GM19099 (cell line): ENCODE data around the gene YBX1.

ENCODE experiments used
- POLR2A ChIP-seq: IDR thresholded peaks from 3 replicates; pipeline ENCODE4 v1.6.1; 2011; ENCODE audit warnings: low read depth; ENCODE audit not compliant: insufficient read length; ENCODE audit errors: extremely low read depth

Gene YBX1

GRCh38 chr1:42680055-42680454, 2.2 kb upstream of the YBX1 start:
- TF ChIP-seq POLR2A: no peak

DNA sequence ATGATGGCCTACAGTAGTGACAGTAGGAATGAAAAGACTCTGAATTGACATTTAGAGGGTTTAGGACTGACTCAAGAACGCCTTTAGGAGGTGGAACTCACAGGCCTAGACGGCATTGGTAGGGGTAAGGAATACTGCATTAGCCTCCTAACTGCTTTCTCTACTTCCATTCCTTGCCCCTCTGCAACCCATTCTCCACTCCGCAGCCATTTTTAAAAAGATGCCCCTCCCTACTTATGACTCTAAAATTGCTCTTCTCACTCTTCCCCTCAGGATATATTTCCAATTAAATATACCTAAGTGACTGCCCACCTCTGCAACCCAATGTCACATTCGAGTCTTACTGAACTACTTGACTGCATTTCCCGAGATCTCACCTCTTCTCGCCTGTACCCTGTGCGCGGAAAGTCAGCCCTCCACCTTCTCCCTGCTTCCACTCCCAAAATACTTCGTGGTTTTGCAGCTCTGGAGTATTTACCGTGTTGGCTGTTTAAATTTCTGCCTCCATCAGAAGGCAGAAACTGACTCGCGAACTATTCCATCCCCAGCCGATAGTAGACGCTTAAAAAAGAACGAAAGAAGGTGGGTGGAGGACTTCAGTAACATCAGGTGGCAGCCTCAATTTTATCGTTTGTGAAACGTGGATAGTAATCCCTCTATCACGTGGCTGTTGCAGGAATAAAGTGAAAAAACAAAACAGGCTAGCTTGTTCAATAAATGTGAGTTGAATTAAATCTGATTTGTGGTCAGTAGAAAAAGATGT, 1.1 kb upstream of the YBX1 start:
- no peak for TF ChIP-seq POLR2A

DNA sequence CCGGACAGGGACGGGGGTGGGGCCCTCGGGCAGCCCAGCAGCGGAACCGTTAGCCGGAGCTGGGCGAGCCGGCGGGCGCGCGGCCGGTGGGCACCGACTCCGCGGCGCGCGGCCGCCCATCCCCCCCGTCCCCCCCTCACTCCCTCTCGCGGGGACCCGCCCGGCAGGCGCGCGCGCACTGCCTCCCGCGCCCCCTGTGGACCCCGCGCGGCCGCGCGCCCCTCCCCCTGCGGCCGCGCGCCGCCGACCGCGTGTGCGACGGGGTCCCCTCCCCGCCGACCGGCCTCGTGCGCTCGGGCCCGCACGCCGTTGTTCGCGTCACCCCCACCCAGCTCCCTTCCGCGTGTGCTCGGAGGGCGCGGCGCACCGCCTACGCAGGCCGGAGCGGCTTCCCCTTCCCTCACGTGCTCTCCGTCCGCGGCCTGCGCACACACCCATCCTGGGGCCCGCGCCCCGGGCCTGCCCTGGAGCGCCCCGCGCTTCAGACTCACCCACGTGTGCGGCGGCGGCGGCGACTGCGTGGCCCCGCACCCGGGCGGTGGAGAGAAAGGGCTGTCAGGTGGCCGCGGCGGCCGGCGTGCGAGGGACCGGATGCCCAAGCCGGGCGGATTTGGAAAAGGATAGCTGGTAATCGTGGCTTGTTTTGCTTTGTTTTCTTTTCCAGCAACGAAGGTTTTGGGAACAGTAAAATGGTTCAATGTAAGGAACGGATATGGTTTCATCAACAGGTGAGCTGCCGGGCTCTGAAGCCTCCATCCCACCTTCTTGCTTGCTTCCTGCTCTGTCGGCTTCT, 717 bp downstream of the YBX1 start:
- TF ChIP-seq POLR2A: peak; percentile 72

DNA sequence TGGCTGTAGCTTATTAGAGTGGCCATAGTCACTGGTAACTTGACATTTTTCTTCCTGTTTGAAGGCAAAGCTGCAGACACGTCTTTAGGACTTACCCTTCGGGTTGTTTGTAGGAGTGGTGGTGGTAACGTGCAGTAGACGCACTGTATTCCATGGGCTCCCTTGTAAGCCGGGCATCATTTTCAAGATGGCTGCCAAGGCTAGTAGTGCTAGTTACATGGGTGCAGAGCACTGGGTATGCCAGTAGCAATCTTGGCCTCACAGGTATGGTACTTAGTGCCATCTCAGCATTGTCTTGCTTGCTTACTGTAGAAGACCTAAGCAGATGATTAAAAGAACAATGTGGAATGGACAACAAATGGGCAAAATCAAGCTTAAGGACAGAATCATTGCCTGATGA, 1.9 kb downstream of the YBX1 start:
- TF ChIP-seq POLR2A: no peak

- TF ChIP-seq POLR2A: no peak
Measured at GRCh38 chr1:42686418-42686817, 4.2 kb downstream of the YBX1 start.

GRCh38 chr1:42689912-42690311, 7.7 kb downstream of the YBX1 start:
- TF ChIP-seq POLR2A: no peak

DNA sequence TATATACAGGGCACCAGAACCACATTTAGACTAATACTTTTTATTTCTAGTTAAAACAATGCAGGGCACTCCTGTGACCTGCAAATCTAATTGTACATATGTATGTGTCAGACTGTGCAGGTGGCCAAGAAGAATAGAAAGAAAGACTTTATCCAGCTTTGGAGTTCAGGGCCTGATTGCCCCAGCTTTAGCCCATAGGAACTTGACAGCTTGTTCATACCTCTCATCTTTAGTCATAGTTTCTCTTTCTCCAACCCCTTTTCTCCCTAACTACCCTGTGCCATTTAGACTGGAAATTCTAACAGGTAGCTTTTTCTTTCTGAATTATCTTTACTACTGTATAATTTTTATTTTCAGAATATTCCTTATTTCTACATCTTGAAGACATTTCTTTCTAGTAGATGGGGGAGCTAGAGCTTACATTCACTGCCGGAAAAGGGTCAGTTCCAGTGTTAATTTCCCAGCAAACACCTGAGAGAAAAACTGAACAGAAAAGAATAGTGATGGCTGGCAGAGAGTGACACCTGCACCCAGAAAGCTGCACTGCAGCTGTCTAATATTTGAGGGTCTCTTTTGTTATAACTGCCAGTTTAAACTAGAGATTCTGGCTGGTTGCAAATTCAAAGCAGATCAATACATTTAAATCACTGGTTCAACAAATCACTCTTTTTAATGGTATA, 8.4 kb downstream of the YBX1 start:
- TF ChIP-seq POLR2A: no peak

DNA sequence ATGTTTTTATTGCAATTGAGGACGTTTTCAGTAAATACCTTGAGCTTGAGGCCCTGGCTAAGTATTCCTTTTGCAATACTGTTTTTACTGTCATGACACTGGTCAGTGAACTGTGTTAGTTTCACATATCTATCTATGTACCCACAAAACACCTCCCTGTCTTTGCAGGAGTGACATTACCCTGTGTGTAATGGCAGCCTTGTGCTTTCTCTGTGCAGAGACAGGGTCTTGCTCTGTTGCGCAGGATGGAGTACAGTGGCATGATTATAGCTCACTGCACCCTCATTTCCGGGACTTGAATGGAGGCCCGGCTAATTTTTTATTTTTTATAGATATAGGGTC, 8.9 kb downstream of the YBX1 start:
- no peak for TF ChIP-seq POLR2A

DNA sequence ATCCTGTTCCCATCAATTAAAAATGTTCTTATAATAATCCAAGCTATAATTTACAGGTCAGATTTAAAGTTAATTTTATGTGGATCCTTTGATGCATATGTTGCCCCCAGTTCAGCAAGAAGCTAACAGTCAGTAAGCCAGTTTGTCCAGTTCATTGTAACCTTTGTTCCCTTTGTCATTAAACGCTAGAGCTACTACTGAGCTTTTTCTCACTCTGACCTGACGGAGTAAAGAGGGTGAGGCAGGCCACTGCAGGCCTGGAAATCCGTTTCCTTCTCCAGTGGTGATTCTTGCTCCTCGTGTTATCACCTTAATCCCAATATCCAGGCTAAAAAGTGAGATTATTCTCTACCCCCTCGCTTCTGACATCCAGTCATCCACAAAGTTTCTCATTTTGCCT, 10.2 kb downstream of the YBX1 start:
- no peak for TF ChIP-seq POLR2A

DNA sequence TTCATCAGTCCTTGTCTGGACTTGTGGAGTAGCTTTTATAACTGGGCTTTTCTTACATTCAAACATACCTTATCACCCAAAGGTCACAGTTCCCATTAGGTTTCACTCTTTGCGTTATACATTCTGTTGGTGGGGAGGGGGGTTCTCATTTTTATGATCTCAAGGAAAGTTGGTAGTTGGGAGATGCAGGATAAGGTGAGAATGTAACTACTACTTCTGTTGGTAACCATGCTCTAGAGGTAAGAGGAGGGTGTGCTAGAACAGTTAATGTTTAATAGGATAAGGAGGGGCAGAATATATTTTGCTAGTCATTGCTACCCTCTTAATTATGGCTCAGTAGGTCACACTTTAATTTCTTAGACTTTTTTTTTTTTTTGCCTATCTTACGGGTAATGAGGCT, 10.7 kb downstream of the YBX1 start:
- TF ChIP-seq POLR2A: no peak

GRCh38 chr1:42698081-42698813, 16.0 kb downstream of the YBX1 start:
- no peak for TF ChIP-seq POLR2A

- TF ChIP-seq POLR2A: no peak
Measured at GRCh38 chr1:42700006-42700405, 17.8 kb downstream of the YBX1 start.

- peak; percentile 19 for TF ChIP-seq POLR2A
Measured at GRCh38 chr1:42703888-42704464, 21.8 kb downstream of the YBX1 start.

- no peak for TF ChIP-seq POLR2A
Measured at GRCh38 chr1:42713293-42713692, 31.1 kb downstream of the YBX1 start.

GRCh38 chr1:42720868-42721267, 38.6 kb downstream of the YBX1 start:
- no peak for TF ChIP-seq POLR2A
